IMR-90 (cell line): ENCODE data around the gene PNPLA2.

ENCODE experiments used
- MXI1 ChIP-seq: IDR thresholded peaks from 2 replicates; pipeline ENCODE4 v1.6.1; 2012; ENCODE audit warnings: low read depth, mild to moderate bottlenecking, low read length, moderate library complexity, borderline replicate concordance
- NFE2L2 ChIP-seq: fragments of 150-350 bp; IDR thresholded peaks from 2 replicates; pipeline ENCODE4 v1.6.1; 2016; ENCODE audit warnings: low read depth, mild to moderate bottlenecking, low read length
- POLR2A ChIP-seq: IDR thresholded peaks from 2 replicates; pipeline ENCODE4 v1.6.1; 2012; ENCODE audit warnings: mild to moderate bottlenecking, low read depth, low read length
- RAD21 ChIP-seq: IDR thresholded peaks from 2 replicates; pipeline ENCODE4 v1.6.1; 2012; ENCODE audit warnings: low read length, improper control_type of control experiment
- RFX5 ChIP-seq: IDR thresholded peaks from 2 replicates; pipeline ENCODE4 v1.8.0; 2012; ENCODE audit warnings: low read depth, mild to moderate bottlenecking, low read length, moderate library complexity
- SMC3 ChIP-seq: fragments of 150-350 bp; IDR thresholded peaks from 2 replicates; pipeline ENCODE4 v1.6.1; 2016; ENCODE audit warnings: low read depth, mild to moderate bottlenecking, antibody characterized with exemption, low read length, moderate library complexity
- USF2 ChIP-seq: fragments of 150-350 bp; IDR thresholded peaks from 2 replicates; pipeline ENCODE4 v1.6.1; 2017; ENCODE audit warnings: mild to moderate bottlenecking, antibody characterized with exemption, low read length, low read depth
- TF ChIP-seq, protein P1 (sequence below): conservative IDR thresholded peaks from 2 replicates; pipeline ENCODE4 v1.5.1; 2012; ENCODE audit warnings: mild to moderate bottlenecking, low read depth, low read length, improper control_type of control experiment

GRCh38 chr11:831961-832528, 13.3 kb downstream of the PNPLA2 start:
- TF ChIP-seq NFE2L2 (no peak), RAD21 (no peak), USF2 (no peak), MXI1 (no peak), POLR2A (no peak), SMC3 (no peak), RFX5 (no peak)
- TF ChIP-seq, protein P1, sequence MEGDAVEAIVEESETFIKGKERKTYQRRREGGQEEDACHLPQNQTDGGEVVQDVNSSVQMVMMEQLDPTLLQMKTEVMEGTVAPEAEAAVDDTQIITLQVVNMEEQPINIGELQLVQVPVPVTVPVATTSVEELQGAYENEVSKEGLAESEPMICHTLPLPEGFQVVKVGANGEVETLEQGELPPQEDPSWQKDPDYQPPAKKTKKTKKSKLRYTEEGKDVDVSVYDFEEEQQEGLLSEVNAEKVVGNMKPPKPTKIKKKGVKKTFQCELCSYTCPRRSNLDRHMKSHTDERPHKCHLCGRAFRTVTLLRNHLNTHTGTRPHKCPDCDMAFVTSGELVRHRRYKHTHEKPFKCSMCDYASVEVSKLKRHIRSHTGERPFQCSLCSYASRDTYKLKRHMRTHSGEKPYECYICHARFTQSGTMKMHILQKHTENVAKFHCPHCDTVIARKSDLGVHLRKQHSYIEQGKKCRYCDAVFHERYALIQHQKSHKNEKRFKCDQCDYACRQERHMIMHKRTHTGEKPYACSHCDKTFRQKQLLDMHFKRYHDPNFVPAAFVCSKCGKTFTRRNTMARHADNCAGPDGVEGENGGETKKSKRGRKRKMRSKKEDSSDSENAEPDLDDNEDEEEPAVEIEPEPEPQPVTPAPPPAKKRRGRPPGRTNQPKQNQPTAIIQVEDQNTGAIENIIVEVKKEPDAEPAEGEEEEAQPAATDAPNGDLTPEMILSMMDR, result no peak
